T-helper 2 cell treated with Interferon-gamma antibody and Interleukin-4, amounts not matched to agents 5 μg/mL and 100 μg/mL, for 36 hours (primary cell): ENCODE results near the gene VTI1A.
"Not testable (repeated sequence)": the region's sequence is repeated elsewhere in the genome, so short reads cannot be mapped to it uniquely, and the experiment has no call there.

Source experiments
- DNase-seq: peaks from one replicate; pipeline ENCODE4 v3.0.0; 2021; ENCODE audit warnings: low spot score
- H3K27ac Mint-ChIP-seq: one replicate; pipeline ENCODE4 v1.8.0; 2021; ENCODE audit warnings: mild to moderate bottlenecking, mixed read lengths
- H3K27me3 Mint-ChIP-seq: one replicate; pipeline ENCODE4 v1.8.0; 2021; ENCODE audit warnings: low read depth, mixed read lengths
- H3K36me3 Mint-ChIP-seq: one replicate; pipeline ENCODE4 v1.8.0; 2021; ENCODE audit warnings: low read depth, mixed read lengths
- H3K4me1 Mint-ChIP-seq: one replicate; pipeline ENCODE4 v1.8.0; 2021; ENCODE audit warnings: low read depth, mixed read lengths
- H3K4me3 Mint-ChIP-seq: one replicate; pipeline ENCODE4 v1.8.0; 2022; ENCODE audit warnings: mild to moderate bottlenecking, moderate library complexity, mixed read lengths
- H3K9me3 Mint-ChIP-seq: one replicate; pipeline ENCODE4 v1.8.0; 2021; ENCODE audit warnings: mixed read lengths

The VTI1A gene

GRCh38 chr10:112465299-112465883, 18.4 kb downstream of the VTI1A start:
- Mint-ChIP-seq H3K27ac (no peak overlapping the region), H3K9me3 (no peaks in the 10 kb centered on the region), H3K4me3 (no peak overlapping the region), H3K4me1 (peaks cover 6% of the 10 kb centered on the region), H3K27me3 (no peaks in the 10 kb centered on the region), H3K36me3 (peaks cover 38% of the 10 kb centered on the region)
- DNase-seq, result no peak

DNA sequence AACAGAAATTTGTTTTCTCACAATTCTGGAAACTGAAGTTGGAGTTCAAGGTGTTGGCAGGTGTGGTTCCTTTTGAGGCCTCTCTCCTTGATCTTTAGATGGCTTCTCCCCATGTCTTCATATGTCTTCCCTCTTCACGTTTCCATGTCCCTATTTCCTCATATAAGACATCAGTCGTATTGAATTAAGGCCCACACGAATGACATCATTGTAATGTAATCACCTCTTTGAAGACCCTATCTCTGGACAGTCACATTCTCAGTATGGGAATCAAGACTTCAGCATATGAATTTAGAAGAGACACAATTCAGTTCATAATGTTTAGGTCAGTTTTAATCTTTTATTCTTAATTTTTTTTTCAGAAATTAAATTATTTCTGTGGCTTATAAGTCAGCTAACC, 19.8 kb downstream of the VTI1A start:
- DNase-seq, result no peak
- no peak overlapping the region for H3K27ac Mint-ChIP-seq
- H3K27me3 Mint-ChIP-seq, result no peaks in the 10 kb centered on the region
- peaks cover 3% of the 10 kb centered on the region for H3K4me1 Mint-ChIP-seq
- H3K9me3 Mint-ChIP-seq, result no peaks in the 10 kb centered on the region
- H3K36me3 Mint-ChIP-seq, result peaks cover 31% of the 10 kb centered on the region
- H3K4me3 Mint-ChIP-seq, result no peak overlapping the region

DNA sequence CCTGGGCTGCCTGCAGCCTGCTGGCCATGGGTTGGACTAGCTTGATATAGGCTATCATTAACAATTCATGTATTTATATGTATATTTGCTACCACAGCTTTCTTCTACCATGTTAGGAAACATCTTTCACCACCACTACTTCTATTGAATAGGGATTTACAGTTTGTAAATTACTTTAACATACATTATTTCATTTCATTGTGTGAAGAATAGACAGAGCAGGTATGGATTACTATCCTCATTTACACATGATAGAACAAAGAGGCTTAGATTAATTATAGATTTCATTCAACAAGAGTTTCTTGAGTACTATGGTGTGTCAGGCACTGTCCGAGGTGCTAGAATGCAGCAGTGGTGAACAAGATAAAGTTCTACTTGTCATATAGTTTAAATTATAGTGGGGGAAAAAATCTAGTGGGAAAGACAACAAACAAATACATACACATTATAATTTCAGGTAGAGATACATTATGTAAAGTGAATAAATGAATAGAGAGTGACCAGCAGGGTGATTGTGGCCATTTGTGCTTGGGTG, 20.6 kb downstream of the VTI1A start:
- Mint-ChIP-seq H3K36me3 (peaks cover 30% of the 10 kb centered on the region), H3K27ac (no peak overlapping the region)

GRCh38 chr10:112471878-112472487, 25.0 kb downstream of the VTI1A start:
- Mint-ChIP-seq H3K27ac (no peak overlapping the region), H3K9me3 (no peaks in the 10 kb centered on the region), H3K4me3 (no peak overlapping the region), H3K4me1 (peaks cover 6% of the 10 kb centered on the region), H3K27me3 (no peaks in the 10 kb centered on the region), H3K36me3 (peaks cover 4% of the 10 kb centered on the region)
- no peak for DNase-seq

More for the DNA sequence above, 20.6 kb downstream of the VTI1A start:
- Mint-ChIP-seq H3K27me3 (no peaks in the 10 kb centered on the region), H3K4me3 (no peak overlapping the region), H3K9me3 (no peaks in the 10 kb centered on the region), H3K4me1 (peaks cover 4% of the 10 kb centered on the region)
- no peak for DNase-seq

DNA sequence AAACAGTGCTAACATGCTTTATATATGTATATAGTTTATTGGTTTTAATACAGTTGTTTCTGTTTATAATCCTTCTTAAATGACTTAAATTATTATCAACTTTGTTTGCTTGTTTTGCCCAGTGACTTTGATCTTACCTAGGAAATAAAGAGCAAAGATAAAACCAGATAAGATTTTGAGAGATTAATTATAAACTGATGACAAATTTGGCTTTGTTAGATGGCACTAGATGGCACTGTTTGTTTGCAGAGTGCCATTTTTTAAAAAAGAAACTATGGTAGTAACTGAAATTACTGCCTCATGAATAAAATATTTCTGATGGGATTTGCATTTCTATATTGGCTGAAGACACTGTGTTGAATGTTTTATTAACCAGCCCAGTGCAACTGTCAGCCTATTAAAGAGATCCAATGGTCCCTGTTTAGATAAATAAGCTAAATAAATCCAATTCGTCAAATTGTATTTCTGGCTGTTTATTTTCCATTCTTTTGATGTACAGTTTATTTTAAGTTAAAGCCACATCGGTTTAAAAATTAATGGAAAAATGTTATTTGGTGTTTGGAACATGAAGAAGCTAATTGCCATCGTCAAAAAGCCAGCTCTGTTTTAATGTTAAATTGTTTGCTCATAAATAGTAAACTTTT, 28.7 kb downstream of the VTI1A start:
- peaks cover 4% of the 10 kb centered on the region for H3K36me3 Mint-ChIP-seq
- no peak overlapping the region for H3K4me3 Mint-ChIP-seq
- peaks cover 6% of the 10 kb centered on the region for H3K4me1 Mint-ChIP-seq
- DNase-seq, result no peak
- H3K9me3 Mint-ChIP-seq, result no peaks in the 10 kb centered on the region
- no peak overlapping the region for H3K27ac Mint-ChIP-seq
- H3K27me3 Mint-ChIP-seq, result no peaks in the 10 kb centered on the region

DNA sequence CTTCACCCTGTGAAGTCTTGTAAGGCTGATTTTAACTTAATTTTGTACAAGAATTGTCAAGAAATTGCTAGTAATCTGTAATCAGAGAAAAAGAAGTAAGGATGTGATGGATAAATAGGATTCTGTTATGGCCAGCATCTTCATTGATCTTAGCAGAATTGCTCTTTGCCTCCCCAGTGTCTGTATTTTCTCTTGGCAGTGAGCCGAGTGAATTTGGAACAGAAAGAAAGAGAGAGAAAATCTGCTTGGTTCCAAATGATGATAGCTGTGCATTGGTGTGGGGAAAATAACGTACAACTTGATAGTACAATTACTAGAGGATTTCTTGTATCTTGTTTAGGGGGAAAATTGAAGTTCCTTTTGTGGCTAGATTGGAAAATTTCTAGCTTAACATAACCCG, 34.6 kb downstream of the VTI1A start:
- Mint-ChIP-seq H3K4me1 (no peaks in the 10 kb centered on the region), H3K27ac (no peak overlapping the region), H3K27me3 (no peaks in the 10 kb centered on the region), H3K4me3 (no peak overlapping the region), H3K36me3 (peaks cover 2% of the 10 kb centered on the region), H3K9me3 (no peaks in the 10 kb centered on the region)
- DNase-seq, result no peak

DNA sequence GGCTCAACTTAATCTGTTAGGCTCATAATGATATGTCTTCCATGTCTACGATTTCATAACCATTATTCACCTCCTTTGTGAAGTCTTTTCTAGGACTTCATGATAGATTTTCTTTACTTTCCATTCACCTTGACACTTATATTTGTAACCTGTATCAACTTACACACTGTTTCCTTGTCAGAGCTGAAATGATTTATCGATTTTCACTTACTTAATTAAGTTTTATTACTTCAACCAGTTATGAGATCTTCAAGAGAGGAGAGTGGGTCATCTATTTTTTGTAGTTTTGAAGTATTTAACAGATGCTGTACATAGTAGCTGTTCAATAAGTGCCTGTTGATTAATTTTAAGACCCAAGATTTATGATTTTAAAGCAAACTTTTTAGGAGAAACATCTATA, 37.4 kb downstream of the VTI1A start:
- no peak for DNase-seq
- Mint-ChIP-seq H3K27ac (no peak overlapping the region), H3K27me3 (no peaks in the 10 kb centered on the region), H3K4me1 (no peaks in the 10 kb centered on the region), H3K36me3 (peaks cover 2% of the 10 kb centered on the region), H3K9me3 (no peaks in the 10 kb centered on the region), H3K4me3 (no peak overlapping the region)

GRCh38 chr10:112487964-112488363, 40.9 kb downstream of the VTI1A start:
- peaks cover 2% of the 10 kb centered on the region for H3K36me3 Mint-ChIP-seq
- H3K27ac Mint-ChIP-seq, result no peak overlapping the region
- H3K9me3 Mint-ChIP-seq, result no peaks in the 10 kb centered on the region
- no peak for DNase-seq
- H3K4me3 Mint-ChIP-seq, result no peak overlapping the region
- H3K27me3 Mint-ChIP-seq, result no peaks in the 10 kb centered on the region
- H3K4me1 Mint-ChIP-seq, result peaks cover 3% of the 10 kb centered on the region

GRCh38 chr10:112490545-112490944, 43.5 kb downstream of the VTI1A start:
- Mint-ChIP-seq H3K4me1 (peaks cover 3% of the 10 kb centered on the region), H3K4me3 (no peak overlapping the region), H3K27ac (no peak overlapping the region), H3K36me3 (no peaks in the 10 kb centered on the region), H3K9me3 (no peaks in the 10 kb centered on the region), H3K27me3 (no peaks in the 10 kb centered on the region)
- DNase-seq, result no peak

DNA sequence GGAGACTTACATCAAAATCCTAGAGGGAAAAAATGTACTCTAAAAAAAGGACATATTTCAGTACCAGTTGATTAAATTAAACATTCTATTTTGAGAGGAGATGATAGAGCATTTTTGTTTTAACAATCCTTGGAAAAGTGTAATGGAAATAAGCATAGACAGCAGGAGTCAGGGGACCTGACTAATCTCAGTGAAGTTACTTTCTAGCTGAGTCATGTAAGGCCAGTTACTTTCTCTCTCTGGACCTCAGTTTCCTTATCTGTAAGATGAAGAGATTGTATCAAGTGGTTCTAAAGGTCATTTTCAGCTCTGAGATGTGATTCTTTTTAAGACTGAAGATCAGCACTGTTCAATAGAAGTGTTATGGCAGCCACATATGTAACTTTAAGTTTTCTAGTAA, 44.1 kb downstream of the VTI1A start:
- H3K4me1 Mint-ChIP-seq, result peaks cover 3% of the 10 kb centered on the region
- H3K9me3 Mint-ChIP-seq, result no peaks in the 10 kb centered on the region
- H3K27me3 Mint-ChIP-seq, result no peaks in the 10 kb centered on the region
- no peaks in the 10 kb centered on the region for H3K36me3 Mint-ChIP-seq
- H3K27ac Mint-ChIP-seq, result no peak overlapping the region
- DNase-seq, result no peak
- H3K4me3 Mint-ChIP-seq, result no peak overlapping the region

- Mint-ChIP-seq H3K4me1 (peaks cover 3% of the 10 kb centered on the region), H3K27me3 (no peaks in the 10 kb centered on the region), H3K27ac (no peak overlapping the region), H3K4me3 (no peak overlapping the region), H3K9me3 (no peaks in the 10 kb centered on the region), H3K36me3 (no peaks in the 10 kb centered on the region)
- no peak for DNase-seq
These were observed 45.7 kb downstream of the VTI1A start for GRCh38 chr10:112492736-112493135.

DNA sequence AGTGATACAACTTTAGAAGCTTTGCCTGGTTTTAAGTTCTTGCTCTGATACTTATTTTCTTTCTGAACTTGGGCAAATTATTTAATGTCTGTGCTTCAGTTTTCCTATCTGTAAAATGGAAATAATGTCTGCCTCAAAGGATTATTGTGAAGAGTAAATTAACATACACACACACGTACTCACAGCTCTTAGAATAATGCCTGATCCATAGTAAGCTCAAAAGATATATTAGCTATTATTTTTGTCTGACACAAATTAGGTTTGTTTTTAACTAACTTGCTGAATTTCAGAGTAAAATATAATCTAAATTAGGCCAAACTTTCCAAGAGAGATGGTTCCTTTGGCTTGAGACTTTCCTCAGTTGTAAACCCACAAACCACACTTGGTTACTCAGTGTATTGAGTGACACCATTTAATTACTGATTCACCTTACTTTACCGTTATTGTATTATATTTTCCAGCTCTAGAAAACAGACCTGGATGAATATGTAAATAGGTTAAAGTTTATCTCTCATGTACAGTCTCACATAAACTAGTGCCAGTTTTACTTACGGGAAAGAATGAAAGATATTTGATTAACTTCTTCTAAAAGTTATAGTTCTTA, 50.4 kb downstream of the VTI1A start:
- H3K27ac Mint-ChIP-seq, result no peak overlapping the region
- H3K4me1 Mint-ChIP-seq, result no peaks in the 10 kb centered on the region
- H3K9me3 Mint-ChIP-seq, result no peaks in the 10 kb centered on the region
- no peaks in the 10 kb centered on the region for H3K27me3 Mint-ChIP-seq
- no peak for DNase-seq
- no peak overlapping the region for H3K4me3 Mint-ChIP-seq
- H3K36me3 Mint-ChIP-seq, result peaks cover 4% of the 10 kb centered on the region

DNA sequence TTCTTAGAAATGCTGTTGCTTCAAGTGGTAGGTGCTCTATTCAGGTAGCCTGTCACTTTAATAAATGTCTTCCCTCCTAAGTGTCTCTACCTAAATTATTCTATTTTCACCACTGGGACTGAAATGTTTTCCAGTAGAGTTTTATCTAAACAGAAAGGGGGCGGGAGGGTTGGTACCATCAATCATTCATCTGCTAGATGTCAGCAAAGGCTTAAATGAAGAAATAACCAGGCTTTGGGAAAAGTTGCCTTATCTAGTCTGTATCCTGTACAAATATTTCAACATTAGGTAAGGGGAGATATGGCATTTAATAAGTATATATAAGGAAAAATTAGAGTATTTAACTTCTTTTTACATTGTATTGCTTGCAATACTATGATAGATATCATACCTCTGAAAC, 51.8 kb downstream of the VTI1A start:
- H3K36me3 Mint-ChIP-seq, result peaks cover 6% of the 10 kb centered on the region
- no peaks in the 10 kb centered on the region for H3K9me3 Mint-ChIP-seq
- no peaks in the 10 kb centered on the region for H3K27me3 Mint-ChIP-seq
- no peaks in the 10 kb centered on the region for H3K4me1 Mint-ChIP-seq
- H3K4me3 Mint-ChIP-seq, result no peak overlapping the region
- H3K27ac Mint-ChIP-seq, result no peak overlapping the region
- DNase-seq, result no peak

GRCh38 chr10:112499985-112500384, 53.0 kb downstream of the VTI1A start:
- H3K4me1 Mint-ChIP-seq, H3K36me3 Mint-ChIP-seq, H3K27ac Mint-ChIP-seq, H3K27me3 Mint-ChIP-seq, H3K4me3 Mint-ChIP-seq, H3K9me3 Mint-ChIP-seq, DNase-seq: not testable (repeated sequence)
